Suprapubic skin (tissue), 4 donors: ENCODE measurements around the gene TMEM164. TPM values are rescaled to one million over a fixed set of nuclear protein-coding genes. Genes with fewer than 3 reads are reported as not detected.

ENCODE experiments used
- DNase-seq, 2 donors: peaks; one replicate each; pipeline ENCODE4 v3.0.0-alpha.2; 2019; ENCODE audit warnings: low spot score in 2 of 2
- H3K27ac ChIP-seq: fragments of 200-600 bp; sonication (generic); one replicate; pipeline ENCODE4 v1.5.1; 2019
- H3K27me3 ChIP-seq: fragments of 200-600 bp; sonication (generic); one replicate; pipeline ENCODE4 v1.5.1; 2019
- H3K36me3 ChIP-seq: fragments of 200-600 bp; sonication (generic); one replicate; pipeline ENCODE4 v1.5.1; 2019
- H3K4me1 ChIP-seq: fragments of 200-600 bp; sonication (generic); one replicate; pipeline ENCODE4 v1.5.1; 2019
- H3K4me3 ChIP-seq: fragments of 200-600 bp; sonication (generic); one replicate; pipeline ENCODE4 v1.5.1; 2019; ENCODE audit warnings: mild to moderate bottlenecking
- H3K9me3 ChIP-seq: fragments of 200-600 bp; sonication (generic); one replicate; pipeline ENCODE4 v1.5.1; 2019
- CTCF ChIP-seq, 2 donors: fragments of 200-600 bp in 1 of 2; fragments of 450-650 bp in 1 of 2; sonication (generic) in 1 of 2; IDR thresholded peaks; one replicate each; pipeline ENCODE4 v1.5.1; 2016 to 2019; ENCODE audit warnings: antibody characterized with exemption in 2 of 2, mild to moderate bottlenecking in 1 of 2, moderate library complexity in 1 of 2
- EP300 ChIP-seq: sonication (generic); formaldehyde crosslinking; IDR thresholded peaks from one replicate; pipeline ENCODE4 v1.6.1; 2017; ENCODE audit warnings: antibody characterized with exemption
- POLR2A ChIP-seq, 2 donors: fragments of 450-650 bp; IDR thresholded peaks; one replicate each; pipeline ENCODE4 v1.6.1; 2017; ENCODE audit warnings: antibody characterized with exemption in 2 of 2, mild to moderate bottlenecking in 2 of 2, moderate library complexity in 2 of 2
- POLR2AphosphoS5 ChIP-seq, 3 donors: sonication (generic); formaldehyde crosslinking; IDR thresholded peaks; one replicate each; pipeline ENCODE4 v1.6.1; 2017; ENCODE audit warnings: antibody characterized with exemption in 3 of 3
- WGBS: methylation state at CpG from one replicate; pipeline ENCODE4 v1.1.5; 2018; 5-methylcytosine and 5-hydroxymethylcytosine counted together
- total RNA-seq, 4 donors: library from RNA; depleted of rRNA; stranded (reverse); fragments of >200 nt; gene quantifications; one replicate each; pipeline ENCODE4 v1.1.0, GENCODE V29; 2016

Gene TMEM164
- total RNA-seq, 4 donors from 2014 or later, result 35.5 to 71.2 (median 58.7) TPM

GRCh38 chrX:110116066-110116980, 113.4 kb downstream of the TMEM164 start:
- TF ChIP-seq POLR2A (IDR thresholded peaks at IDR 0.05) (no peak), CTCF (IDR thresholded peaks at IDR 0.05) (no peak), POLR2AphosphoS5 (IDR thresholded peaks at IDR 0.05) (no peak), EP300 (no peak)
- H3K9me3 ChIP-seq, result no peaks in the 10 kb centered on the region
- DNase-seq, result no peak
- WGBS, result 77% methylated on average over 4 of the region's 4 CpGs
- no peaks in the 10 kb centered on the region for H3K36me3 ChIP-seq
- no peaks in the 10 kb centered on the region for H3K27me3 ChIP-seq
- H3K27ac ChIP-seq, result no peak overlapping the region
- no peak overlapping the region for H3K4me3 ChIP-seq
- H3K4me1 ChIP-seq, result peaks cover 2% of the 10 kb centered on the region

GRCh38 chrX:110118530-110118929, 115.6 kb downstream of the TMEM164 start:
- Histone ChIP-seq H3K27ac (no peak overlapping the region), H3K4me3 (no peak overlapping the region), H3K9me3 (no peaks in the 10 kb centered on the region), H3K27me3 (no peaks in the 10 kb centered on the region), H3K4me1 (peaks cover 2% of the 10 kb centered on the region), H3K36me3 (no peaks in the 10 kb centered on the region)
- no peak for TF ChIP-seq POLR2AphosphoS5 (IDR thresholded peaks at IDR 0.05)
- no peak for TF ChIP-seq CTCF (IDR thresholded peaks at IDR 0.05)
- TF ChIP-seq POLR2A (IDR thresholded peaks at IDR 0.05), result no peak
- TF ChIP-seq EP300, result no peak
- WGBS, result 91% methylated on average over 4 of the region's 4 CpGs
- DNase-seq, result no peak

- Histone ChIP-seq H3K27ac (no peak overlapping the region), H3K4me3 (no peak overlapping the region), H3K4me1 (peaks cover 2% of the 10 kb centered on the region), H3K36me3 (no peaks in the 10 kb centered on the region), H3K9me3 (no peaks in the 10 kb centered on the region), H3K27me3 (no peaks in the 10 kb centered on the region)
- TF ChIP-seq EP300, result no peak
- no peak for TF ChIP-seq POLR2AphosphoS5 (IDR thresholded peaks at IDR 0.05)
- TF ChIP-seq POLR2A (IDR thresholded peaks at IDR 0.05), result no peak
- no peak for TF ChIP-seq CTCF (IDR thresholded peaks at IDR 0.05)
- DNase-seq, result no peak
- 76% methylated on average over 2 of the region's 2 CpGs for WGBS
Measured at GRCh38 chrX:110119480-110119879, 116.6 kb downstream of the TMEM164 start.

GRCh38 chrX:110120025-110120424, 117.1 kb downstream of the TMEM164 start:
- DNase-seq, result no peak
- Histone ChIP-seq H3K27me3 (no peaks in the 10 kb centered on the region), H3K36me3 (no peaks in the 10 kb centered on the region), H3K9me3 (no peaks in the 10 kb centered on the region), H3K4me3 (no peak overlapping the region), H3K4me1 (peaks cover 2% of the 10 kb centered on the region), H3K27ac (no peak overlapping the region)
- 43% methylated on average over 2 of the region's 2 CpGs for WGBS
- TF ChIP-seq CTCF (IDR thresholded peaks at IDR 0.05) (no peak), POLR2A (IDR thresholded peaks at IDR 0.05) (no peak), POLR2AphosphoS5 (IDR thresholded peaks at IDR 0.05) (no peak), EP300 (no peak)

- Histone ChIP-seq H3K27ac (no peak overlapping the region), H3K4me3 (no peak overlapping the region), H3K27me3 (no peaks in the 10 kb centered on the region), H3K4me1 (peaks cover 2% of the 10 kb centered on the region), H3K36me3 (no peaks in the 10 kb centered on the region), H3K9me3 (no peaks in the 10 kb centered on the region)
- 90% methylated on average over 3 of the region's 3 CpGs for WGBS
- TF ChIP-seq EP300 (no peak), POLR2AphosphoS5 (IDR thresholded peaks at IDR 0.05) (no peak), CTCF (IDR thresholded peaks at IDR 0.05) (no peak), POLR2A (IDR thresholded peaks at IDR 0.05) (no peak)
- no peak for DNase-seq
Measured at GRCh38 chrX:110123331-110123782, 120.4 kb downstream of the TMEM164 start.
